Right lobe of liver (tissue), 6 donors: ENCODE measurements around the gene C1orf198. TPM values are rescaled to one million over a fixed set of nuclear protein-coding genes. Genes with fewer than 3 reads are reported as not detected.

ENCODE experiments used
- ATAC-seq, 4 donors: fragments of 200-7000 bp; cut with Tn5 transposase; one replicate each; pipeline ENCODE4 v1.9.1; 2020; ENCODE audit warnings: mild to moderate bottlenecking in 4 of 4, moderate library complexity in 4 of 4
- DNase-seq, 3 donors: peaks; one replicate each; pipeline ENCODE4 v3.0.0-alpha.2; 2020
- H3K27ac ChIP-seq, 3 donors: fragments of 200-600 bp; one replicate each; pipeline ENCODE4 v1.8.0; 2022
- H3K27me3 ChIP-seq, 2 donors: fragments of 200-600 bp; one replicate each; pipeline ENCODE4 v1.8.0; 2022
- H3K36me3 ChIP-seq, 4 donors: fragments of 200-600 bp; sonication (generic) in 1 of 4; one replicate each; pipeline versions ENCODE4 v1.5.1 to v1.8.0; 2017 to 2022; ENCODE audit warnings: control low read depth in 1 of 4
- H3K4me1 ChIP-seq, 4 donors: fragments of 200-600 bp; sonication (generic) in 1 of 4; one replicate each; pipeline versions ENCODE4 v1.5.1 to v1.8.0; 2017 to 2022; ENCODE audit warnings: control low read depth in 1 of 4
- H3K4me3 ChIP-seq, 3 donors: fragments of 200-600 bp; one replicate each; pipeline ENCODE4 v1.8.0; 2022
- H3K9me3 ChIP-seq, 4 donors: fragments of 200-600 bp; sonication (generic) in 1 of 4; one replicate each; pipeline versions ENCODE4 v1.5.1 to v1.8.0; 2017 to 2022; ENCODE audit warnings: control low read depth in 1 of 4
- POLR2A ChIP-seq: fragments of 450-650 bp; IDR thresholded peaks from one replicate; pipeline ENCODE4 v1.6.1; 2017; ENCODE audit warnings: antibody characterized with exemption, mild to moderate bottlenecking
- WGBS: methylation state at CpG from one replicate; pipeline ENCODE4 v1.1.6; 2018; ENCODE audit warnings: low coverage, low lambda C conversion rate; ENCODE audit not compliant: insufficient coverage; ENCODE audit errors: missing lambda C conversion rate; 5-methylcytosine and 5-hydroxymethylcytosine counted together
- intact Hi-C, 2 donors: fragments of 100-400 bp; cut with DNase I; formaldehyde crosslinking; loops; one replicate each; pipeline versions ENCODE4 v1.11.2 to v1.14.1; 2022
- total RNA-seq, 6 experiments: library from RNA; depleted of rRNA in 2 of 6; stranded (reverse); fragments of >200 nt in 2 of 6; fragmentation: NEBNext Ultra II Directional in 3 of 6; extraction: Animal tissue kit (Norgen Biotek cat#: 25700) in 3 of 6; gene quantifications; one replicate each; pipeline versions ENCODE4 v1.1.0 to v1.2.4, GENCODE V29; 2016 to 2023
- TF ChIP-seq, protein P1 (sequence below), 4 donors: fragments of 200-600 bp in 3 of 4; fragments of 450-650 bp in 1 of 4; IDR thresholded peaks; one replicate each; pipeline versions ENCODE4 v1.5.1 to v1.8.0; 2016 to 2022; ENCODE audit warnings: antibody characterized with exemption in 4 of 4, mild to moderate bottlenecking in 2 of 4
- donor health status: DM: no; HTN: yes; CAD: no.
- donor health status: DM: no; HTN: no; CAD: no.
- donor health status: DM: no; HTN: no; CAD: no.
- donor health status: DM: no; HTN: yes; CAD: no.
- donor health status: DM: no; HTN: yes; CAD: no.

C1orf198 gene
- total RNA-seq, 6 experiments from 2014 or later, result 4.2 to 33.7 (median 17.2) TPM

DNA sequence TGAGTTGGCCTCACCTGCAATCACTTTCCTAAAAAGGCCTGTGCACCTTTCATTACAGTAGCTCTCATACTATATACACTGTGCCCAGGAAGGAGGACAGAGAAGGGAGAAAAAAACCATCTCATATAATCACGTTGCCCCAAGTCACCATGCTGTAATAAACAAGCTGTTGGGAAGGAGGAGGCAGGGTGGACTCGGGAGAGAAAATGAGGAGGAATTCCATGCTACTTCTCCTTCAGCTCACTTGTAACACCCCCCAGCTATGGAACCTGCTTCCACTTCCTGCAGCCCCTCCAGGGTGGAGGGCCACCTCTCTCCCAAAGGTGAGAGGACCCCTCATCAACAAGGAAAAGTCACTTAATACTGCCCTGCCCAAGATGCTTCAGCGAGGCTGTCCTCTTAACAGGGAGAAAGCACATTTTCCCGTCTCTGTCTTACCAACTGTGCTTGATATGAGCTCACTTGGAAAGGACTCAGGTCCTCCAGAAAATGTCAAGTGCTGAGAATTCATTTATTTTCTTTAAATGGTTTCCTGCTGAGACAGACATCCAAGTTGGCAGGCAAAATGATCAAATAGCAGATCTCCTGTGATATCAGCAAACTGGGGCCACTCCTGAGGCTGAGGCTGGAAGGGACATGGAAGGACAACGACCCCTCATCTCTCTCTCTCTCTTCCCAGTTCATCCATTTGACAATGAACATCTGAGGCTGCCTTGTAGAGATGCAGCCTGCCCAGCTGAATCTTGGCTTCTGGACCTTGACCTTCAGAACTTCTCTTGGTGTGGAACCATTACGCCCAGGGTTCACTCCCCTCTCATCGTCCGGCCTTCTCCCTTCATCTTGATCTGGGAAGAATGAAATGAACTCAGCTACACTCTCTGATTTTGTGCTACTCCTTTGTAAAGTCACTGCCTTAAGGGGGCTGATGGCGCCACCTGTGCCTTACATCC is 67.2 kb downstream of the C1orf198 start:
- no peak overlapping the region for H3K27ac ChIP-seq
- H3K9me3 ChIP-seq, result no peaks in the 10 kb centered on the region
- H3K4me3 ChIP-seq, result no peak overlapping the region
- 77% methylated on average over 9 of the region's 9 CpGs for WGBS
- H3K27me3 ChIP-seq, result no peaks in the 10 kb centered on the region
- ATAC-seq (no peak), DNase-seq (no peak)
- intact Hi-C loops, result no loop called here
- no peak for TF ChIP-seq POLR2A
- TF ChIP-seq, protein P1, sequence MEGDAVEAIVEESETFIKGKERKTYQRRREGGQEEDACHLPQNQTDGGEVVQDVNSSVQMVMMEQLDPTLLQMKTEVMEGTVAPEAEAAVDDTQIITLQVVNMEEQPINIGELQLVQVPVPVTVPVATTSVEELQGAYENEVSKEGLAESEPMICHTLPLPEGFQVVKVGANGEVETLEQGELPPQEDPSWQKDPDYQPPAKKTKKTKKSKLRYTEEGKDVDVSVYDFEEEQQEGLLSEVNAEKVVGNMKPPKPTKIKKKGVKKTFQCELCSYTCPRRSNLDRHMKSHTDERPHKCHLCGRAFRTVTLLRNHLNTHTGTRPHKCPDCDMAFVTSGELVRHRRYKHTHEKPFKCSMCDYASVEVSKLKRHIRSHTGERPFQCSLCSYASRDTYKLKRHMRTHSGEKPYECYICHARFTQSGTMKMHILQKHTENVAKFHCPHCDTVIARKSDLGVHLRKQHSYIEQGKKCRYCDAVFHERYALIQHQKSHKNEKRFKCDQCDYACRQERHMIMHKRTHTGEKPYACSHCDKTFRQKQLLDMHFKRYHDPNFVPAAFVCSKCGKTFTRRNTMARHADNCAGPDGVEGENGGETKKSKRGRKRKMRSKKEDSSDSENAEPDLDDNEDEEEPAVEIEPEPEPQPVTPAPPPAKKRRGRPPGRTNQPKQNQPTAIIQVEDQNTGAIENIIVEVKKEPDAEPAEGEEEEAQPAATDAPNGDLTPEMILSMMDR (IDR thresholded peaks at IDR 0.05), result no peak
- no peaks in the 10 kb centered on the region for H3K4me1 ChIP-seq
- H3K36me3 ChIP-seq, result no peaks in the 10 kb centered on the region

DNA sequence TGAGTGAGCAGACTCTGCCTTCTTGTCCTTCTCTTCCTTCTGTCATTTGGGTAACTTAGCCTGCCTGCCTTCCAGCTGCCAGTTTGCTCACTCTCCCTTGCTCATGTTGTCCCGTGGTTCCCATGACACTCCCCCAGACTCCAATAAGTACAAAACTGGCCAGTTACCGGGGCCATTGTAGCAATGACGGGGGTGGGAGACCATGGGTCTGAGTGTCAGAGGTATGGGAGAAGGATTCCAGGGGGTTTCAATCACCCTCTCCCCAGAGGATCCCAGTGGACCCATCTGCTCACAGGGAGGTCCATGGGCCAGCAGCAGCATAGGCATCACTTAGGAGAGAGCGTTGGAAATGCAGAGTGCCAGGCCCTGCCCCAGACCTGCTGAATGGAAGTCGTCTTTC is 69.8 kb downstream of the C1orf198 start:
- Histone ChIP-seq H3K27me3 (no peaks in the 10 kb centered on the region), H3K9me3 (no peaks in the 10 kb centered on the region), H3K4me1 (no peaks in the 10 kb centered on the region), H3K36me3 (no peaks in the 10 kb centered on the region), H3K27ac (no peak overlapping the region), H3K4me3 (no peak overlapping the region)
- DNase-seq (no peak), ATAC-seq (no peak)
- no peak for TF ChIP-seq POLR2A
- TF ChIP-seq, protein P1 (IDR thresholded peaks at IDR 0.05), result no peak
- WGBS, result 79% methylated on average over 2 of the region's 5 CpGs
- intact Hi-C loops, result no loop called here

DNA sequence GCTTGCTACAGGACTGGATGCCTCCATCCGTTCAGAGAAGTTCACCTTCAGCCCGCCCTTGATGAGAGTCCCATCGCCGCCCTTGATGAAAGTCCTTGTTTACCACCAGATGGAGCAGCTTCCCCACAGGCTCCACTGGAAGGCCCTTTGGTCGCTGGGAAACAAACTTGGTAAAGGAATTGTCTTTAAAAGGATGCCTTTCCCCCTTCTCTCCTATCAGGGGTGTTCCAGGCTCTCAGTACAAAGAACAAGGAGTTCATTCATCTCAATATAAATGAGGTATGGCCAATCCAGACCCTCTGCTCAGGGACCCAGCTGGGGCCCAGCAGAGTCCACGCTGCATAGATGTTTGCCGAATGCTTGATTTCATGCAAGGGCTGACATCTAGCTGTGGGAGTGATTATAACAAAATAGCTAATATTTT is 70.4 kb downstream of the C1orf198 start:
- no peak for TF ChIP-seq POLR2A
- TF ChIP-seq, protein P1 (IDR thresholded peaks at IDR 0.05), result peak; percentile 59 to 75 (median 70)
- peak in 2 of 3 donors; percentile 40 to 64 for DNase-seq
- 34% methylated on average over 6 of the region's 7 CpGs for WGBS
- intact Hi-C loops, result no loop called here
- no peaks in the 10 kb centered on the region for H3K36me3 ChIP-seq
- H3K4me3 ChIP-seq, result no peak overlapping the region
- no peaks in the 10 kb centered on the region for H3K4me1 ChIP-seq
- no peaks in the 10 kb centered on the region for H3K27me3 ChIP-seq
- no peaks in the 10 kb centered on the region for H3K9me3 ChIP-seq
- peak; percentile 79 to 96 (median 90) for ATAC-seq
- no peak overlapping the region for H3K27ac ChIP-seq

DNA sequence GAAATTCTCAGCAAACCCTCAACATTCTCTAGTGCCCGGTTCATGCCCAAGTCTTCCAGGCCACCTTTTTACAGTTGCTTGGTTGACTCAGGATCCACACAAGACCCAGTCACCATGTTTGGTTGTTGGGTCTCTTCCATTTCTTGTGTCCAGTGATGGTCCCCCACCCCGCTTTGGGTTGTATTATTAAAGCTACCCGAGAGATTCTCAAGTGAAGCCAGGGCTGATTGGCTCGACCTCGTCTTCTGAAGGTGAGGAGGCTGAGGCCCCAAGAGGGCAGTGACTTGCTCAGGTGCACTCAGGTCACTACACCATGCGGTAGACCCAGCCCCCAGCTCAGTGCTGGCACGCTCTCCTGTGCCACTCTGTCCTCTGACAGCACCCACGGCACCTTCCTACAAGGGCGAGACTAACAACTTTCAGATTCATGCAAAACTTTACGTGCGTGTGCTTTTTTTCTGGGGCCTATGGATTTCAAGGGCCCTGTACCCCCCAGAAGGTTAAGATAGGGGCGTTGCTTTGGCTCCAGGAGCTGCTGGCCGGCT is 70.9 kb downstream of the C1orf198 start:
- Histone ChIP-seq H3K9me3 (no peaks in the 10 kb centered on the region), H3K27ac (no peak overlapping the region), H3K27me3 (no peaks in the 10 kb centered on the region), H3K36me3 (no peaks in the 10 kb centered on the region), H3K4me3 (no peak overlapping the region), H3K4me1 (no peaks in the 10 kb centered on the region)
- intact Hi-C loops, result no loop called here
- 54% methylated on average over 7 of the region's 13 CpGs for WGBS
- ATAC-seq (peak in 1 of 4 donors; percentile 7), DNase-seq (no peak)
- no peak for TF ChIP-seq POLR2A
- TF ChIP-seq, protein P1 (IDR thresholded peaks at IDR 0.05), result no peak
